HG02970 (cell line): Measurements from ENCODE around the gene TMEM151B.
"Not testable (repeated sequence)": the region's sequence is repeated elsewhere in the genome, so short reads cannot be mapped to it uniquely, and the experiment has no call there.

ENCODE experiments used
- ATAC-seq: cut with Tn5 transposase; IDR thresholded peaks from one replicate; pipeline ENCODE4 v1.9.1; 2021; ENCODE audit warnings: mild to moderate bottlenecking, moderate library complexity, moderate number of reproducible peaks; ENCODE audit not compliant: unreplicated experiment, low FRiP score

Gene TMEM151B

DNA sequence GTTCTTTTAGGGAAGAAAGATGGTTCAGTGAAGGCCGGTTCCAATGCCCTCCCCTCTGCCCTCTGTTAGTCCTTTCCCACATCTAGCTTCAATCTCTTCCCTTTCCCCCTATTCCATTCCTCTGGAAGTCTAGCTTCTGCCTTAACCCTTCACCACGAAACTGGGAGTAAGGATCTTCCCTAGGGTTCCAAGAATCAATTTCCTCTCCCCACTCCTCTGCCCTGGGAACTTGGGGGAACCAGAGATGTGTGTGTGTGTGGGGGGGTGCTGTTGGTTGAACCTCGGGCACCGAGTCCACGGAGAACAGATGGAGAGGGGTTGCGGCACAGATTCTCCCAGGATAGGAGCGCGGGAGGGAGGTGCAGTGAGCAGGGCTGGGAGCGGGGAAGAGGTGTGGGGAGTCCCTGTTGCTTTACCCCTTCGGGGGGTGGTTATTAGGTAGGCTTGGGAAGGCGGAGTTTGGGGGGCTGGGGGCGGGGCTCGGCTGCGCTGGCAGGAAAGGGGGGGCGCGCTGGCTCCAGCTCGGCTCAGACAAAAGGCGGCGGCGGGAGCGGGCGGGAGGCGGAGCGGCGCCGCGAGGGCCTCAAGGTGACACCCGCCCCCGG, at the start of gene TMEM151B:
Gene TMEM151B, plus strand, starts transcription at position 530 of the 605 bp plus-strand sequence. CDS start 293 bp downstream, outside the sequence.
- ATAC-seq = no peak

DNA sequence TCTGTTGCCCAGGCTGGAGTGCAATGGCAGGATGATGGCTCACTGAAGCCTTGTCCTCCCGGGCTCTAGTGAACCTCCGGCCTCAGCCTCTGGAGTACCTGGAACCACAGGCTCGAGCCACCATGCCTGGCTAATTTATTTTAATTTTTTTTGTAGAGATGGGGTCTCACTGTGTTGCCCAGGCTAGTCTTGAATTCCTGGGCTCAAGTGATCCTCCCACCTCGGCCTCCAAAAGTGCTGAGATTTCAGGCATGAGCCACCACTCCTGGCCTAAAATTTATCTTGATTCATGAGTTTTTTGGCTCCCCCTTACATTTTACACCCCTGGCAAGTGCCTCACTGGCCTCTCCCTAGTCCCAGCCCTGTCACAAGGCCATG, 49.3 kb upstream of the TMEM151B start:
- ATAC-seq = no peak

DNA sequence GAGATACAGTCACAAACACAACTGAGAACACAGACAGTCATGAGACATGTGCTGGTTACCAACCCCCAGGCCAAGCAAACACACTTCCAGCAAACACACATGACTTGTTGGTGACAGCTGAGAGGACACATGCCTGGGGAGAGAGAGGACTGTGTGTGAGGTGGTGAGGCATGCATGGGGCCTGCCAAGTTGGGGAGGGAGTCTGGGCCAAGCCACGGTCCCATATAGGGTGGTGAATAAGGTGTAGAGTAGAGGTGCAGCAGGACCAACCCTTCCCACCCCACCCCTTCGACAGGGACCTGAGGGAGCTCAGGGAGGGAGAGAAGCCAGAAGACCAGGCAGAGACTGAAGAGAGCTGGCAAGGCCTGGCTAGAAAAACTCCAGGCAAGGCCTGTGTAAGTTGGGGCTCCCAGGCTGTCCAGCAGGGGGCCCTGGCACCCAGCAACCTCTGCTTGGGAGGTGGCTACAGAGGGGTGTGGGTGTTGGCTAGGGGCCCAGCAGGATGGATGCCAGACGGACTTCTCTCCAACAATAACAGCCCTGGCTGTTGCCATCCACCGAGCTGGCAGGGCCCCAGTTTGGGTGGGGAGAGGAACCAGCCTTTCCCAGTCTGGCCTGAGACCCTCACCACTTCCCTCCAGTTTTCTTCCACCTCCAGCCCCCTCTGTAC, 48.8 kb upstream of the TMEM151B start:
- ATAC-seq = no peak

DNA sequence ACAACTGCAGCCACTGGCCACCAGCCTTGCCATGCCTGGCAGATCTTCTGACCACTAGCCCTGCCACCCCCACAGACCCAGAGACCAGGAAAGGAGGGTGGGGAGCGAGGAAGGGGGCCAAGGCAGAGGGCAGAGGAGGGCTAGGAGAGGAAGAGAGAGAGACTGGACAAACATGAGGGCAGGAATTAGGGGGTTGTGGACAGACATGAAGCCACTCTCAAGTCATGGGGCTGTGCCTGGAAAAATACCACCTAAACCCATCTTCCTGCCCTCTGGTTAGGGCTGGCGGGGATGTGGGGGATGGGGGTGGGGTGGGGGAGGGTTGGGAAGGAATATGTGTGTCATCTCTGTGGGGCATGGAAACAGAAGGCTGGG, 48.3 kb upstream of the TMEM151B start:
- no peak for ATAC-seq

DNA sequence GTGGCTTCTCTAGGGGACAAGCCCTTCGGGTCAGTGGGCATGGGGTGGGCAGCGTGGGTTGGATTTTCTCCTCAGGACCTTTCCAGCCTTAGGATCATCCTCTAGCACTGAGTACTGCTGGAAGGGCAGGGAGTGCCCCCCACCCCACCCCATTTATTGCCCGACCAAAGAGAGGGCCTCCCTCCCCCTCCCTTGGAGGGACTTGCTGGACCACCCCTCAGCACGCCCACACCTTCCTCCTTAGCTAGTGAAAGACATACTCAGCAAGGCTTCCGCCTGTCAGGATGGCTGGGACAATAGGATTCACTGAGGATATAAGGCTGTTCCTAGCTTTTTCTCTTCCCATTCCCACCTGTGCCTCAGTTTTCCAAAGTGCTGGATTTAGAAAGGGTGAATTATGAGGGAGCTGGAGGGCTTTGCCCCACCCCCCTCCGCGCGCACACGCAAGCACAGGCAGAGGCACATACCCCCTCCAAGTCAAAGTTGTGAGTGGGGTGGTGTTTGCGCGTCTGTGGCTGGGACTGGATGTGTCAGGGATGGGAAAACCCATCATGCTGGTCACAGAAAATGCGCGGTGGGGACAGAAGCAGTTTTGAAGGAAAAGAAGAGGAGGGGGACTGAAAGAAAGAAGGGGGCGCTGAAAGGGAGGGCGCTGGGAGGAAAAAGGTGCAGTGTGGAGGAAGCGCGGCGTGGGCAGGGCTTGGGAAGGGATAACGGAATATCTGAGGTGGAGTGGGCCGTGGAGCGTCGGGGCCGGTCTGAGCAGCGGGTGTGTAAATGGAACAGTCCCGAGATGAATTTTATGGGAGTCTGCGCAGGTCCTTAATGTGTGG, 47.5 kb upstream of the TMEM151B start:
- ATAC-seq = no peak

DNA sequence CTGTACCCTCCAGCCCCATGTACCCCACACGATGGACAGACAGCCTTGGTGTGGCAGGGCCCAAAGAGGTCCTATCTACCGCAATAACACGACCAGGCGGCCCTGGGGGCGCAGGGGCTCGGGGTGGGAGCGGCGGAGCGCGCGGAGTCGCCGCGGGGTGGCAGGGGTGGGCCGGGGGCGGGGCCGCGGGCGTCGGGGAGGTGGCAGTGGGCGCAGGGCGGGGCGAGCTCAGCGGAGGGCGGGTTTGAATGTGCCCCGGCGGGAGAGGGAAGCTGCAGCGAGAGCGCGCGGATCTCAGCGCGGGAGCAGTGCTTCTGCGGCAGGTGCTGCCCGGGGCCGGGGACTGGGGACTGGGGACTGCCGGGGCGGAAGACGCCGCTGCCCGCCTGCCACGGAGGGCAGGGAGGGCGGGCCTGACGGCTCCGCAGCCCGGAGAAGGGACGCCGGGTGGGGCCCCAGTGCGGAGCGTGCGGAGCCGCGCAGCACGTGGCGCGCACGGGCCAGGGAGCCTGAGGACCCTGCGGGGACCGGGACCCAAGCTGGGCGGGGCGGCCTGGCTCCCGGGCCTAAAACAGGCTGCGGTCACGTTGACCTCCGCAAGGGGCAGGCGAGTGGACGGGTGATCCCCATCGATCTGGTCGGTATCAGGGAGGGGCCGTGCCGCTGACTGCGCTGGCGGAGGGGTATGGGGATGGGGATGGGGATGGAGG, 46.8 kb upstream of the TMEM151B start, which contains the start of gene SLC29A1:
Gene SLC29A1, plus strand, starts transcription at position 277 of the 710 bp plus-strand sequence. CDS start 3,719 bp downstream, outside the sequence.
- ATAC-seq = no peak

DNA sequence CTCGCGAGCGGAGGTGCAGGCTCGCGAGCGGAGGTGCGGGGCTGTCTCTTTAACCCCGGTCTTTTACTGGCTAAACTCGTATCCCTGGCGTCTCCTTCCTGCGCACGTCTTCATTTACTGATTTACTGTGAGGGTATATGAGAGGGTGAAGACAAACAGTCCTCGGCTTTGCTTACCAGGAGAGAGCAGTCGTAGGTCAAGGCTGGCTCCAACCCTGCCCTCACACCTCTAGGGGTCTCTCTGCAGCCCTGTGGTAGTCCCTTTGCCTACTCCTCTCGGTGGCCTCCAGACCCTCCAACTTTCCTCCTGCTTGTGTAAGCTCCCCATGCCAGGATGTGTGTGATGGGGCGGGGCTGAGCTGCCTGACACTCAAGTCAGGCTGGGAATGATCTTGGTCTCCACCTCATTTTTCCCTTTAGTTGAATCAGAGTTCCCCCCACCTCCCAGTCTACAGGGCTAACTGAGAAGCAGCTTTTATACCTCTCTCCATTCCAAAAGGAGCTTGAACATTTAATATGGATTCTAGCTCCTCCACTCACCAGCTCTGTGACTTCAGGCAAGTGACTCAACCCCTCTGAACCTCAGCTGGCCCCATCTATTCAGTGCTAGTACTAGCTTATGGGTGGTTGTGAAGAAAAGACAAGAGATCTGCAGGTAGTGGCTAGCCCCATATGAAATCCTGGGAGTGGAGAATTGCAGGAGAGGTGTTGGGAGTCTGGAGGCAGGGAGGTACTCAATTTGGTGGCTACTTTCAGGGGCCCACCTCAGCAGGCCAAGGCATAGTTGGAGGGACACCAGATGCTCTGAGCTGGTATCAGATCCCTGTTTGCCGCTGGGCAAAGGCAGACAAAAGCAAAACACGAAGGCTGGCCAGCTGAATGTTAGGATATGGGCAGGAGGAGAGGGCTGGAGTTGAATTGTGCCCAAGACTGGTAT, 46.0 kb upstream of the TMEM151B start:
- ATAC-seq = no peak

DNA sequence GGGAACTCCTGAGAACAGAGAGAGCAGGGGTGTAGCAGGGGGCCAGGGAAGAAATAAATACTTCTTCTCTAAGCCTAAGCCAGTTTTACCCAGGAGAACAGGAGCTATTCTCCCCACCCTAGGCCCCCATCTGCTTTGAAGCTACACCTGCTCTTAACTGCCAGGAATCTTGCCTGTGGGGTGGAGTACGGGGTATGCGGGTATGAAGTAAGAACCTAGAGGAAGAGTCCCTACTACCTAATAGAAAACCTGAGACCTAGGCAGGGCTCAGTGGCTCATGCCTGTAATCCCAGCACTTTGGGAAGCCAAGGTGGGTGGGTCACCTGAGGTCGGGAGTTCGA, 45.3 kb upstream of the TMEM151B start:
- ATAC-seq = no peak

DNA sequence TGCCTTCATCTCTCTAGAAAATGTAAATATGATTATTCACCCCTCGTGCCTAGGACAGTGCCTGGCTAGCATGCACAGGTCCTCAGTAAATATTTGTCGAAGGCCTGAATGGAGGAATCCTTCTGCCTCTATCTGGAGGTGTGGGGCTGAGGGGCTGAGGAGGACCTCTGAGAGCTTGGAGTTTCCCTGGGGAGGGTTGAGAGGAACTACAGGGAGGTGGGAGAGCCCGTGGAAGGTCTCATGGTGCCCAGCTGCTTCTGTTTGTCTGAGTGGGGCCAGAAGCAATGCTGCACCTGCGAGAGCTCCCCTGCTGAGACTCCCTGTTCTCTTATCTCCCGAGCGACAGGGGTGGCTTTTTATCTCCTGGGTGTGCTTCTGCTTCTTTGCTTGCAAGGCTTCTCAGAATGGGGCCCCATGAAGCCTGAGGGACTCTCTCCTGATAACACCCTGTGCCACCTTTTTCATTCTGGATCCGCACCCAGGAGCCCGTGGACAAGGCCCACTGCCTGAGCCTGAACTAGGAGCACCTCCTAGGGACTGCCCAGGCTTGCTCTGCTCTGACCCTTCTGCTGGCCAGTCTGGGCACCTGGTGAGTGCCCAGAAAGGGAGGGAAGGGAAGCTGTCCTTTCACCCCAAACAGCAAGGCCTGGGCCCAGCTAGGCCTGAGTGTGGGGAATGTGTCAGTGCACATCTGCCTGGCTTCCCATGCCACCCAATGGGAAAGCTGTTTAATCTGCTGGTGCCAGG, 44.5 kb upstream of the TMEM151B start:
- no peak for ATAC-seq

DNA sequence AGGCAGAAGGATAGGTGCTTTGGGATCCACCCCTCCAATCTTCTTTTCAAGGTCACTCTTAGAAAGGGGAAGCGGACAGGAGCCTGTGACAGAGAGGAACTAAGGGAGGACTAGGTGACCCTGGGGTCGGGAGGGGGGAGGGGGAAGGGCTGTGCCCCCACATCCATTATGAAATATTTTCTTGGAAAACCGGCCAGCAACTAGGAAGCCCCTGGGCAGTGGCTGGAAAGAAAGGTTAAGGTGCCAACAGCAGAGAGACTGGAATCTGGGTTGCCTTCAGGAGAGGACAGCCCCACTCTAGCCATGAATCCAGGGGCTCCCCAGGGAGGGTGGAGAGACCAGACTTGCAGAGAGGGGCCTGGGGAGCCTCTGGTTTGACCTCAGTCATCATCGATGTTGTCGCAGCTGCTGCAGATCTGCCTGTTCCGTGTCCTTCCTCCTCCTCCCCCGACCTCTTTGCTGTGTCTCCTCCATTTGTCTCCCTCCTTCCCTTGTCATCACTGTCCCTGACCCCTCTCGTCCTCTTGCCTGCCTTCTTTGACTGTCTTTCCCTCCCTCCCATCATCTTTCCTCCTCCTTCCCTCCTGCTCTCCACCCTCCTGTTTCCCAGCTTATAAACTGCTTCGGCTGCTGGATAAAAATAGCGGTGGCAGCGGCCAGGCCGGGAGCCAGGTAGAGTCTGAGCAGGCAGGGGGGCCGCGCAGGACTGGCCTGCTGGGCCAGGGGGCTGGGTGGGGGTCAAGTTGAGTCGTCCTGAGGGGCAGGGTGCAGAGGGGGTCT, 43.7 kb upstream of the TMEM151B start:
- no peak for ATAC-seq

DNA sequence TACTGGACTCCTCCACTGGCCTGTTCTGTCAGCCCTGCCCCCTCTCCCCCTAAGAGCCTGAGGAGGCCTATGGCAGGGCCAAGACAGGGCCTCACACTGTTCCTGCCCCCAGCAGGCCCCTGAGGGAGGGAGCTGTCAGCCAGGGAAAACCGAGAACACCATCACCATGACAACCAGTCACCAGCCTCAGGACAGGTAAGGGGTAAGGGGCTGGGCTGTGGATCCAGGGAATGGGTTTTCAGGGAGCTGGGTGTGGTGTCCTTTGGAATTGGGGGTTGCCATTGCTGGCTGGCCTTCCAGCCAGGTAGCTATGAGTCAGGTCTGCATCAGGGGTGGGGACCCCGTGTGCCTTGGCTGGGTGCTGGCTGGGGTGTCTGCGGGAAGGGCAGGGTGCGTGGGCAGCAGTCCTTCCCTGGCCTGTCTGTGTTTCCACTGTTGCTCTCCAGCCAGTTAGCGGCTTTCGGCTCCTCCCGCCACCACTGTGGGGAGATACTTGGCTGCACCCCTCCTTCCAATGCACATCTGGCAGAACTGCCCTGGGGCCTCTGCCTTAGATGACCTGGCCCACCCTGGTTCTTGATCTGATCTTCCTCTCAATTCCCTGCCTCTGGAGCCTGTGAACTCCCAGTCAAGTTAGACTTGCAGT, 43.0 kb upstream of the TMEM151B start:
- ATAC-seq = no peak

DNA sequence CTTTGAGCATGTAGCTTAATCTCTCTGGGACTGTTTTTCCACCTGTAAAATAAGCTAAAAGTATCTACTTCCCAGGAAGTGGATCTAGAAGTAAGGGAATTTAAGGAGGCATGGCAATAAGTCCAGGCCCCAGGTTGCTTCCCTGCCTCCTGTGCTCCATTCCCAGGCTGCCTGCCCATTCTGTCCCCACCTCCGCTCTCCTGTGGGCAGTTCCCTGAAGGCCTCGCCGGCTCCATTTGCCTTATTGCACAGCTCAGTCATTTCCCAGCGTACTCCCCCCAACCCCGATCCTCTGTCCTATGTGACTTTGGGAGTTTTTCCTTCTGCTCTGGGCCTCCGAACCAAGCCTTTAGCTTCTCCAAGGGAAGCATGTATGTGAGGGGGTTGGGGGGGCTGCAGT, 42.2 kb upstream of the TMEM151B start:
- ATAC-seq = no peak

DNA sequence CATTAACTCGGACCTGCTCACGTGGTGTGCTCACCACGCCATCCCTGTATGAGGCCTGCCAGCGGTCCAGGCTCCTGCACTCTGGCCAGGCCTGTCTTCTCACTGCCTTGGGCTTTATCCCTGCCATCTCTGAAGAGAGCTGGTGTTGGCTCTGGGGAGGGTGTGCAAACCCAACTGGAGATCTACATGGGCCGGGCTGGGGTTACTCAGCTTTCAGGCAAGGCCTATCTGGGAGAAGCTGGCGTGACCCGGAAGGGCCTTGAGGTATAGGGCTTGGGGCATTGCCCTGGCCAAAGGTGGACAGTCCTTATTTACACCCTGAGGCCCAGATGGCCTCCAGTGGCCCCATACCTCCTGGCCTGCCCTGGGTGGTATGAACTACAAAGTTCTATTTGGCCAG, 41.8 kb upstream of the TMEM151B start:
- no peak for ATAC-seq

DNA sequence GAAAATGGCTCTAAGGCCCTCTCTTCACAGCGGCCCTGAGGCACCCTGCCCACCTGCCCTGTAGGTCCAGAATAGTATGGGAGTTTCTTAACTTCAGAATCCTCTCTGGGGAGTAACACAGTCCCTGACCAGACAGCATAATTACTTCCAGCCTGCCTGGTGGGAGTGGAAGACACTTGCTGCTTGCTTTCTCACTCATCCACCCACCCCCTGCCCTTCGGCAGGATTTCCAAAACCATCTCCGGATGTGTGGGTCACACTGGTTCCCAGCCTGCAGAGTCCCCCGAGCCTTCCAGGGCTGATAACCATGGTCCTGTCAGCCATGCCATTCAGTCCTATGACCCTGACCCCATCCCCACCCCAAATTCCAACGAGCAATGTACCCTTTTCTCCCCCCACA, 41.4 kb upstream of the TMEM151B start:
- no peak for ATAC-seq

DNA sequence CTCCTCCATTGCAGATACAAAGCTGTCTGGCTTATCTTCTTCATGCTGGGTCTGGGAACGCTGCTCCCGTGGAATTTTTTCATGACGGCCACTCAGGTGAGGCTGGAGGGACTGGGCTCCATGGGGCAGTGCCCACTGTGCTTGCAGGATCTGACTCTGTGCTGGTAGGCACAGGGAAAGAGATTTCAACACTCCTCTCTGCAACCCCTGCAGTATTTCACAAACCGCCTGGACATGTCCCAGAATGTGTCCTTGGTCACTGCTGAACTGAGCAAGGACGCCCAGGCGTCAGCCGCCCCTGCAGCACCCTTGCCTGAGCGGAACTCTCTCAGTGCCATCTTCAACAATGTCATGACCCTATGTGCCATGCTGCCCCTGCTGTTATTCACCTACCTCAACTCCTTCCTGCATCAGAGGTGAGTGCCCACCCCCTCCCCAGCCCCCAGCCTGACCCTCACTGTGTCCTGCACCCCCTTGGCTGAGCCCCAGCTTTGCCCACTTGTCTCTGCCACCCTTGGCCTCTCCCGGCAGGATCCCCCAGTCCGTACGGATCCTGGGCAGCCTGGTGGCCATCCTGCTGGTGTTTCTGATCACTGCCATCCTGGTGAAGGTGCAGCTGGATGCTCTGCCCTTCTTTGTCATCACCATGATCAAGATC, 40.7 kb upstream of the TMEM151B start:
- ATAC-seq = no peak

DNA sequence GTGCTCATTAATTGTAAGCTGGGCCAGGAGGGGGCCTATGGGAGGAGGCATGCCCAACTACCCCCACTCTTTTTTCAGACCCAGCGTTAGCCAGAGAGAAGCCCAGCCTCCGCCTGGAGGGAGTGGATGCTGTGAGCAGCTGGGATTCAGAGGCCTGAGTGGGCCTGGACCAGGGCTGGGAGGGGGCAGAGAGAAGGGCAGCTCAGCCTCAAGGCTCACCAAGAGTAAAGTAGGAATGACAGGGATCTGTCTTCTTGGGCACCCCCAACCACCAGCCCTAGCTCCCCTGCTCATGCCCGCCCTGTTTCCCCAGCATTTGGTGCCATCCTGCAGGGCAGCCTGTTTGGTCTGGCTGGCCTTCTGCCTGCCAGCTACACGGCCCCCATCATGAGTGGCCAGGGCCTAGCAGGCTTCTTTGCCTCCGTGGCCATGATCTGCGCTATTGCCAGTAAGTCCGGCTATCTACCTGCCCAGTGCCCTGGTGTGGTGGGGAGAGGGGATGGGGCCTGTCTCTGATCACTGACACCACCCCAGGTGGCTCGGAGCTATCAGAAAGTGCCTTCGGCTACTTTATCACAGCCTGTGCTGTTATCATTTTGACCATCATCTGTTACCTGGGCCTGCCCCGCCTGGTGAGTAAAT, 40.1 kb upstream of the TMEM151B start:
- no peak for ATAC-seq

DNA sequence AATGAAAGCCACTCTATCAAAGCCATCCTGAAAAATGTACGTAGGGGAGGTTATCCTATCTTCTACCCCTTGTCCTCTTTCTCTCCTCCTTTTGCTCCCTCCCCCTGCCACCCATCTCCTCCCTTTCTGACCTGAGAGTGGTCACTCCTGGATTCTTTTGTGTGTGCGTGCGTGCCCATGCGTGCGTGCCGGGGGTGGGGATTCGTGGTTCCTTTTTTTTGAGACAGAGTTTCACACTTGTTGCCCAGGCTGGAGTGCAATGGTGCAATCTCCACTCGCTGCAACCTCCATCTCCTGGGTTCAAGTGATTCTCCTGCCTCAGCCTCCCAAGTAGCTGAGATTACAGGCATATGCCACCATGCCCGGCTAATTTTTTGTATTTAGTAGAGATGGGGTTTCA, 38.8 kb upstream of the TMEM151B start:
- not testable (repeated sequence) for ATAC-seq
